Sigmoid colon (tissue), 7 donors: ENCODE data around the gene BCAS3. TPM values are rescaled to one million over a fixed set of nuclear protein-coding genes. Genes with fewer than 3 reads are reported as not detected.

Experiments
- DNase-seq: peaks from one replicate; pipeline ENCODE4 v3.0.0-alpha.2; 2019
- H3K27ac ChIP-seq, 4 donors: fragments of 200-600 bp; sonication (generic); one replicate each; pipeline ENCODE4 v1.5.1; 2016 to 2019; ENCODE audit warnings: mild to moderate bottlenecking in 1 of 4
- H3K27me3 ChIP-seq, 3 donors: fragments of 200-600 bp; sonication (generic); one replicate each; pipeline ENCODE4 v1.5.1; 2019; ENCODE audit warnings: mild to moderate bottlenecking in 1 of 3
- H3K36me3 ChIP-seq, 4 donors: fragments of 200-600 bp; sonication (generic); one replicate each; pipeline ENCODE4 v1.5.1; 2016 to 2019
- H3K4me1 ChIP-seq, 4 donors: fragments of 200-600 bp; sonication (generic); one replicate each; pipeline ENCODE4 v1.5.1; 2017 to 2019
- H3K4me3 ChIP-seq, 4 donors: fragments of 200-600 bp; sonication (generic); one replicate each; pipeline ENCODE4 v1.5.1; 2017 to 2019; ENCODE audit warnings: mild to moderate bottlenecking in 2 of 4, moderate library complexity in 1 of 4
- H3K9me3 ChIP-seq, 4 donors: fragments of 200-600 bp in 3 of 4; sonication (generic) in 3 of 4; one replicate each; pipeline versions ENCODE4 v1.5.1 to v1.6.1; 2013 to 2019
- CTCF ChIP-seq, 4 experiments: fragments of 450-650 bp in 3 of 4; fragments of 200-600 bp in 1 of 4; IDR thresholded peaks; one replicate each; pipeline ENCODE4 v1.5.1; 2016 to 2019; ENCODE audit warnings: antibody characterized with exemption in 4 of 4, mild to moderate bottlenecking in 3 of 4, moderate library complexity in 2 of 4
- EP300 ChIP-seq, 4 donors: sonication (generic); formaldehyde crosslinking; IDR thresholded peaks; one replicate each; pipeline ENCODE4 v1.6.1; 2017; ENCODE audit warnings: antibody characterized with exemption in 4 of 4
- POLR2A ChIP-seq, 2 donors: fragments of 450-650 bp; IDR thresholded peaks; one replicate each; pipeline ENCODE4 v1.6.1; 2016; ENCODE audit warnings: antibody characterized with exemption in 2 of 2, mild to moderate bottlenecking in 2 of 2, moderate library complexity in 2 of 2
- POLR2AphosphoS5 ChIP-seq, 4 donors: sonication (generic); formaldehyde crosslinking; IDR thresholded peaks; one replicate each; pipeline ENCODE4 v1.6.1; 2017; ENCODE audit warnings: antibody characterized with exemption in 4 of 4
- WGBS, 2 donors: extraction: QIAGEN DNeasy Blood & Tissue Kit; methylation state at CpG; one replicate each; pipeline ENCODE4 v1.1.7; 2013; 5-methylcytosine and 5-hydroxymethylcytosine counted together
- intact Hi-C: fragments of 100-400 bp; cut with DNase I; formaldehyde crosslinking; loops from one replicate; pipeline ENCODE4 v1.15.1; 2023
- polyA plus RNA-seq, 3 donors: library from polyadenylated mRNA; stranded (reverse); fragments of 200-250 nt; gene quantifications; one replicate each; pipeline ENCODE4 v1.2.3, GENCODE V29; 2013
- total RNA-seq, 4 donors: library from RNA; depleted of rRNA; stranded (reverse); fragments of >200 nt; gene quantifications; one replicate each; pipeline ENCODE4 v1.1.0, GENCODE V29; 2016
- donor health status: healthy with polysubstance abuse.
- donor health status: Bipolar disorder and iron deficiency.
- donor health status: healthy.

BCAS3 gene
- total and polyA plus RNA-seq, 7 donors = 6.3 to 38.5 (median 28.5) TPM

DNA sequence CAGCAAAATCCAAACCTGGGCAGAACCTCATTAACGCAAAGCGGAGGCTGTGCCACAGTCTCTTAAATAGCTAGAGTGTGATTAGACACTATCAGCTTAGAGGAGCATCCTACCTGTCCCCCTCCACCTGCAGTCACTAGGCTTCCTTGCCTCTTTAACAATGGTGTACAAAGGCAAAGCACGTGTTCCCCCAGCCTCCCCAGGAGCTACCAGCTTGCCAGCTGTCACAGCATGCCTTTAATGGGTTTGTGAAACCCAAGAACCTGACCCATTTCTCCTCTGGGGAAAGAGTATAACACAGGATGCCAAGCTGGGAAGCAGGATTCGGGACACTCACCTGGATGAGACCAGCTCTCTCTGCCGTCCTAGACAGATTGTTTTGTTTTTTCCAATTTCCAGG lies 684.7 kb downstream of the BCAS3 start:
- H3K27ac ChIP-seq = no peak overlapping the region
- no peak for DNase-seq
- no peaks in the 10 kb centered on the region for H3K4me1 ChIP-seq
- no peak for TF ChIP-seq EP300 (IDR thresholded peaks at IDR 0.05)
- TF ChIP-seq POLR2AphosphoS5 (IDR thresholded peaks at IDR 0.05) = no peak
- no peak overlapping the region for H3K4me3 ChIP-seq
- no peaks in the 10 kb centered on the region for H3K27me3 ChIP-seq
- H3K9me3 ChIP-seq = no peaks in the 10 kb centered on the region
- intact Hi-C loops = no loop called here
- no peaks in the 10 kb centered on the region for H3K36me3 ChIP-seq
- WGBS, 2 donors = 88% methylated on average over 5 of the region's 5 CpGs

- no peak for DNase-seq
- H3K27me3 ChIP-seq = no peaks in the 10 kb centered on the region
- no peaks in the 10 kb centered on the region for H3K4me1 ChIP-seq
- 82 to 92% methylated on average over 9 of the region's 9 CpGs for WGBS, 2 donors
- H3K36me3 ChIP-seq = no peaks in the 10 kb centered on the region
- H3K4me3 ChIP-seq = no peak overlapping the region
- intact Hi-C loops = no loop called here
- no peaks in the 10 kb centered on the region for H3K9me3 ChIP-seq
- TF ChIP-seq CTCF (IDR thresholded peaks at IDR 0.05) (no peak), POLR2AphosphoS5 (IDR thresholded peaks at IDR 0.05) (no peak), EP300 (IDR thresholded peaks at IDR 0.05) (no peak), POLR2A (IDR thresholded peaks at IDR 0.05) (no peak)
- H3K27ac ChIP-seq = no peak overlapping the region
Observed at GRCh38 chr17:61362852-61363600, 685.4 kb downstream of the BCAS3 start.

GRCh38 chr17:61363601-61364462 lies 686.2 kb downstream of the BCAS3 start:
- 94 to 95% methylated on average over 13 of the region's 13 CpGs for WGBS, 2 donors
- intact Hi-C loops = no loop called here
- TF ChIP-seq CTCF (IDR thresholded peaks at IDR 0.05) (no peak), POLR2A (IDR thresholded peaks at IDR 0.05) (no peak), POLR2AphosphoS5 (IDR thresholded peaks at IDR 0.05) (no peak), EP300 (IDR thresholded peaks at IDR 0.05) (no peak)
- Histone ChIP-seq H3K9me3 (no peaks in the 10 kb centered on the region), H3K27me3 (no peaks in the 10 kb centered on the region), H3K36me3 (no peaks in the 10 kb centered on the region), H3K4me1 (no peaks in the 10 kb centered on the region), H3K4me3 (no peak overlapping the region), H3K27ac (no peak overlapping the region)
- no peak for DNase-seq

DNA sequence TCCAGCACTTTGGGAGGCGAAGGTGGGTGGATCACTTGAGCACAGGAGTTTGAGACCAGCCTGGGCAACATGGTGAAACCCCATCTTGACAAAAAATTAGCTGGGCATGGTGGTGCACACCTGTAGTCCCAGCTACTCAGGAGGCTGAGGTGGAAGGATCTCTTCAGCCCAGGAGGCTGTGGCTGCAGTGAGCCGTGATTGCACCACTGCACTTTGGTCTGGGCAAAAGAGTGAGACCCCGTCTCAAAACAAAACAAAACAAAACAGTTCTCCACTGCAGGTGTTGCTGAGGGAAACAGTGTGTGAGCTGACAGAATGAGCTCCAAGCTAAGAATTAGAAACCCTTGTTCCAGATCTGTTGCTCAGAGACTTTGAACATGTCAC lies 686.8 kb downstream of the BCAS3 start:
- Histone ChIP-seq H3K27me3 (no peaks in the 10 kb centered on the region), H3K4me1 (no peaks in the 10 kb centered on the region), H3K9me3 (no peaks in the 10 kb centered on the region), H3K27ac (no peak overlapping the region), H3K4me3 (no peak overlapping the region), H3K36me3 (no peaks in the 10 kb centered on the region)
- intact Hi-C loops = no loop called here
- DNase-seq = no peak
- TF ChIP-seq EP300 (IDR thresholded peaks at IDR 0.05) (no peak), CTCF (IDR thresholded peaks at IDR 0.05) (no peak), POLR2AphosphoS5 (IDR thresholded peaks at IDR 0.05) (no peak), POLR2A (IDR thresholded peaks at IDR 0.05) (no peak)
- WGBS, 2 donors = 95% methylated on average over 3 of the region's 3 CpGs

- Histone ChIP-seq H3K4me1 (no peaks in the 10 kb centered on the region), H3K36me3 (no peaks in the 10 kb centered on the region), H3K9me3 (no peaks in the 10 kb centered on the region), H3K27me3 (no peaks in the 10 kb centered on the region), H3K27ac (peak overlapping the region in 1 of 4 donors; percentile 58), H3K4me3 (no peak overlapping the region)
- intact Hi-C loops = no loop called here
- WGBS, 2 donors = 94 to 95% methylated on average over 8 of the region's 8 CpGs
- no peak for DNase-seq
- TF ChIP-seq POLR2A (IDR thresholded peaks at IDR 0.05) (no peak), POLR2AphosphoS5 (IDR thresholded peaks at IDR 0.05) (no peak), EP300 (IDR thresholded peaks at IDR 0.05) (no peak)
Observed at GRCh38 chr17:61366076-61366714, 688.5 kb downstream of the BCAS3 start.
